HEK293 (cell line): ENCODE results near the gene CASZ1.

Experiments
- GLIS1 ChIP-seq: fragments of 450-650 bp; formaldehyde crosslinking; IDR thresholded peaks from 2 replicates; pipeline ENCODE4 v1.5.1; 2016; ENCODE audit warnings: missing biosample characterization, missing genetic modification characterization
- IKZF3 ChIP-seq: fragments of 450-650 bp; IDR thresholded peaks from 2 replicates; pipeline ENCODE4 v1.5.0; 2018; ENCODE audit warnings: missing biosample characterization, mild to moderate bottlenecking, missing genetic modification characterization, moderate library complexity
- SCRT2 ChIP-seq: fragments of 450-650 bp; formaldehyde crosslinking; IDR thresholded peaks from 2 replicates; pipeline ENCODE4 v1.5.1; 2016; ENCODE audit warnings: missing biosample characterization, missing genetic modification characterization
- ZBTB10 ChIP-seq: fragments of 450-650 bp; formaldehyde crosslinking; IDR thresholded peaks from 2 replicates; pipeline ENCODE4 v1.5.1; 2016; ENCODE audit warnings: missing biosample characterization, missing genetic modification characterization
- ZEB2 ChIP-seq: fragments of 450-650 bp; formaldehyde crosslinking; IDR thresholded peaks from 2 replicates; pipeline ENCODE4 v1.5.1; 2016; ENCODE audit warnings: missing biosample characterization, missing genetic modification characterization
- ZFHX2 ChIP-seq: fragments of 450-650 bp; formaldehyde crosslinking; conservative IDR thresholded peaks from 2 replicates; pipeline ENCODE4 v1.5.1; 2016; ENCODE audit warnings: missing biosample characterization, missing genetic modification characterization
- ZIC2 ChIP-seq: fragments of 450-650 bp; formaldehyde crosslinking; IDR thresholded peaks from 2 replicates; pipeline ENCODE4 v1.5.1; 2016; ENCODE audit warnings: missing biosample characterization, missing genetic modification characterization
- ZNF148 ChIP-seq: fragments of 450-650 bp; formaldehyde crosslinking; IDR thresholded peaks from 2 replicates; pipeline ENCODE4 v1.5.0; 2017; ENCODE audit warnings: missing biosample characterization, missing genetic modification characterization, borderline replicate concordance
- ZNF202 ChIP-seq: fragments of 450-650 bp; formaldehyde crosslinking; IDR thresholded peaks from 2 replicates; pipeline ENCODE4 v1.5.1; 2016; ENCODE audit warnings: missing biosample characterization, missing genetic modification characterization, borderline replicate concordance
- ZNF311 ChIP-seq: fragments of 450-650 bp; formaldehyde crosslinking; IDR thresholded peaks from 2 replicates; pipeline ENCODE4 v1.5.1; 2017; ENCODE audit warnings: missing biosample characterization, missing genetic modification characterization, borderline replicate concordance
- ZNF335 ChIP-seq: fragments of 450-650 bp; formaldehyde crosslinking; conservative IDR thresholded peaks from 2 replicates; pipeline ENCODE4 v1.5.1; 2016; ENCODE audit warnings: missing biosample characterization, missing genetic modification characterization
- ZNF501 ChIP-seq: fragments of 450-650 bp; formaldehyde crosslinking; IDR thresholded peaks from 2 replicates; pipeline ENCODE4 v1.5.1; 2016; ENCODE audit warnings: missing biosample characterization, missing genetic modification characterization
- ZNF571 ChIP-seq: fragments of 450-650 bp; formaldehyde crosslinking; IDR thresholded peaks from 2 replicates; pipeline ENCODE4 v1.5.0; 2017; ENCODE audit warnings: missing biosample characterization, missing genetic modification characterization
- ZNF600 ChIP-seq: fragments of 450-650 bp; formaldehyde crosslinking; IDR thresholded peaks from 2 replicates; pipeline ENCODE4 v1.5.1; 2016; ENCODE audit warnings: missing biosample characterization, missing genetic modification characterization
- ZNF76 ChIP-seq: fragments of 450-650 bp; formaldehyde crosslinking; IDR thresholded peaks from 2 replicates; pipeline ENCODE4; 2016; ENCODE audit warnings: low read depth, missing biosample characterization, missing genetic modification characterization, borderline replicate concordance
- ZSCAN16 ChIP-seq: fragments of 450-650 bp; formaldehyde crosslinking; IDR thresholded peaks from 2 replicates; pipeline ENCODE4 v1.5.1; 2016; ENCODE audit warnings: missing biosample characterization, missing genetic modification characterization
- TF ChIP-seq, protein P1 (sequence below): fragments of 450-650 bp; formaldehyde crosslinking; conservative IDR thresholded peaks from 2 replicates; pipeline ENCODE4 v1.5.1; 2016; ENCODE audit warnings: low read depth, missing biosample characterization, missing genetic modification characterization
- TF ChIP-seq, protein P2 (sequence below): fragments of 450-650 bp; formaldehyde crosslinking; IDR thresholded peaks from 2 replicates; pipeline ENCODE4 v1.5.1; 2017; ENCODE audit warnings: missing biosample characterization, missing genetic modification characterization
- TF ChIP-seq, protein P3 (sequence below): fragments of 450-650 bp; formaldehyde crosslinking; IDR thresholded peaks from 2 replicates; pipeline ENCODE4 v1.5.1; 2016; ENCODE audit warnings: missing biosample characterization, missing genetic modification characterization
- TF ChIP-seq, protein P4 (sequence below): fragments of 450-650 bp; formaldehyde crosslinking; IDR thresholded peaks from 2 replicates; pipeline ENCODE4 v1.5.1; 2016; ENCODE audit warnings: missing biosample characterization, missing genetic modification characterization, borderline replicate concordance

CASZ1 gene

DNA sequence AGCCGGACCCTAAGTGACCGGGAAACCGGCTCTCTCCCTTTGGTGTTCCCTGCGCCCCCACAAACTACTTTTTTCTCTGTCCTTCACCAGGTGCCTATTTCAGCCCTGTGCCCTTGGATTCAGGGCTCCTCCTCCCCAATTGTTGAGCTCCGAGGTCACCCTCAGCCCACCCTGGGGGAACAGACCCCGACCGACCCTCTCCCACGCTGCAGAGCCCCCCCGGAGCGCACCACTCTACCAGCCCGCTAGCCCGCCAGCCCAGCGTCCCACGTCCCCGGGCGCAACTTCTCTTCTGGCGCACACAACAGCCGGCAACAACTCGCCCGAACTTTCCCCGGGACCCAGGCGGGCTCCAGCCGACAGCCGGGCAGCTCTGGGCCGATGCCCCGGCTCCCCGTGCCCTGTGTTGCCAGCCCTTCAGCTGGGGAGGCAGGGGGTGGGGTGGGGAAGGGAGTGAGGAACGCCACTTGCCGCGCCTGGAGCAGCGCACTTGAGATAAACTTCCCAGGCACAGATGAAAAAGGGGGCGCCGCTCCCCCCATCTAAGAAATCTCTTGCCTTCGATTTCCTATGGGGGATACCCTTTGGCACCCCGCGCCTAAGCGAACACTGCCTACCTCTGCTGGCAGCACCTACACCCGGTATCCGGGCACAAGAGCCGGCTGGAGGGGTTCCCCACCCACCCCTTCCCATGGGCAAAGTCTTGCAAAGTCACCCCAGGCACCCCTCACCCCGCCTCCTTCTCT lies 997 bp downstream of the CASZ1 start (continued):
- TF ChIP-seq, protein P1, sequence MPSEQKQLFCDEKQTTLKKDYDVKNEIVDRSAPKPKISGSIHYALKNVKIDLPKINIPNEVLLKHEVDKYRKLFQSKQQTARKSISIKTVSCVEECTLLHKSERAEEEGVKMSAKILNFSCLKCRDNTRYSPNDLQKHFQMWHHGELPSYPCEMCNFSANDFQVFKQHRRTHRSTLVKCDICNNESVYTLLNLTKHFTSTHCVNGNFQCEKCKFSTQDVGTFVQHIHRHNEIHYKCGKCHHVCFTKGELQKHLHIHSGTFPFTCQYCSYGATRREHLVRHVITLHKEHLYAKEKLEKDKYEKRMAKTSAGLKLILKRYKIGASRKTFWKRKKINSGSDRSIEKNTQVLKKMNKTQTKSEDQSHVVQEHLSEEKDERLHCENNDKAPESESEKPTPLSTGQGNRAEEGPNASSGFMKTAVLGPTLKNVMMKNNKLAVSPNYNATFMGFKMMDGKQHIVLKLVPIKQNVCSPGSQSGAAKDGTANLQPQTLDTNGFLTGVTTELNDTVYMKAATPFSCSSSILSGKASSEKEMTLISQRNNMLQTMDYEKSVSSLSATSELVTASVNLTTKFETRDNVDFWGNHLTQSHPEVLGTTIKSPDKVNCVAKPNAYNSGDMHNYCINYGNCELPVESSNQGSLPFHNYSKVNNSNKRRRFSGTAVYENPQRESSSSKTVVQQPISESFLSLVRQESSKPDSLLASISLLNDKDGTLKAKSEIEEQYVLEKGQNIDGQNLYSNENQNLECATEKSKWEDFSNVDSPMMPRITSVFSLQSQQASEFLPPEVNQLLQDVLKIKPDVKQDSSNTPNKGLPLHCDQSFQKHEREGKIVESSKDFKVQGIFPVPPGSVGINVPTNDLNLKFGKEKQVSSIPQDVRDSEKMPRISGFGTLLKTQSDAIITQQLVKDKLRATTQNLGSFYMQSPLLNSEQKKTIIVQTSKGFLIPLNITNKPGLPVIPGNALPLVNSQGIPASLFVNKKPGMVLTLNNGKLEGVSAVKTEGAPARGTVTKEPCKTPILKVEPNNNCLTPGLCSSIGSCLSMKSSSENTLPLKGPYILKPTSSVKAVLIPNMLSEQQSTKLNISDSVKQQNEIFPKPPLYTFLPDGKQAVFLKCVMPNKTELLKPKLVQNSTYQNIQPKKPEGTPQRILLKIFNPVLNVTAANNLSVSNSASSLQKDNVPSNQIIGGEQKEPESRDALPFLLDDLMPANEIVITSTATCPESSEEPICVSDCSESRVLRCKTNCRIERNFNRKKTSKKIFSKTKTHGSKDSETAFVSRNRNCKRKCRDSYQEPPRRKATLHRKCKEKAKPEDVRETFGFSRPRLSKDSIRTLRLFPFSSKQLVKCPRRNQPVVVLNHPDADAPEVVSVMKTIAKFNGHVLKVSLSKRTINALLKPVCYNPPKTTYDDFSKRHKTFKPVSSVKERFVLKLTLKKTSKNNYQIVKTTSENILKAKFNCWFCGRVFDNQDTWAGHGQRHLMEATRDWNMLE = no peak
- TF ChIP-seq ZNF600 (tag by site-specific recombination) (0 out of 2 replicates have a peak, but pooled peaks have one; percentile 49), ZEB2 (peak; percentile 77), ZNF501 (tag by site-specific recombination) (0 out of 2 replicates have a peak, but pooled peaks have one; percentile 18), SCRT2 (peak; percentile 31; the same call in 1 of the 2 replicates), ZFHX2 (tag by site-specific recombination) (peak; percentile 64), ZNF76 (tag by site-specific recombination) (no peak), ZIC2 (tag by site-specific recombination) (peak; percentile 60), ZNF571 (tag by site-specific recombination) (no peak), ZNF335 (tag by site-specific recombination) (peak; percentile 52), ZNF311 (tag by site-specific recombination) (no peak), ZSCAN16 (no peak), ZNF148 (tag by site-specific recombination) (no peak), IKZF3 (tag by site-specific recombination) (no peak), ZBTB10 (tag by site-specific recombination) (peak; percentile 84), GLIS1 (tag by site-specific recombination) (peak; percentile 92), ZNF202 (tag by site-specific recombination) (no peak)
- TF ChIP-seq, protein P2, sequence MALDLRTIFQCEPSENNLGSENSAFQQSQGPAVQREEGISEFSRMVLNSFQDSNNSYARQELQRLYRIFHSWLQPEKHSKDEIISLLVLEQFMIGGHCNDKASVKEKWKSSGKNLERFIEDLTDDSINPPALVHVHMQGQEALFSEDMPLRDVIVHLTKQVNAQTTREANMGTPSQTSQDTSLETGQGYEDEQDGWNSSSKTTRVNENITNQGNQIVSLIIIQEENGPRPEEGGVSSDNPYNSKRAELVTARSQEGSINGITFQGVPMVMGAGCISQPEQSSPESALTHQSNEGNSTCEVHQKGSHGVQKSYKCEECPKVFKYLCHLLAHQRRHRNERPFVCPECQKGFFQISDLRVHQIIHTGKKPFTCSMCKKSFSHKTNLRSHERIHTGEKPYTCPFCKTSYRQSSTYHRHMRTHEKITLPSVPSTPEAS (tag by site-specific recombination) = peak; percentile 58
- TF ChIP-seq, protein P3, sequence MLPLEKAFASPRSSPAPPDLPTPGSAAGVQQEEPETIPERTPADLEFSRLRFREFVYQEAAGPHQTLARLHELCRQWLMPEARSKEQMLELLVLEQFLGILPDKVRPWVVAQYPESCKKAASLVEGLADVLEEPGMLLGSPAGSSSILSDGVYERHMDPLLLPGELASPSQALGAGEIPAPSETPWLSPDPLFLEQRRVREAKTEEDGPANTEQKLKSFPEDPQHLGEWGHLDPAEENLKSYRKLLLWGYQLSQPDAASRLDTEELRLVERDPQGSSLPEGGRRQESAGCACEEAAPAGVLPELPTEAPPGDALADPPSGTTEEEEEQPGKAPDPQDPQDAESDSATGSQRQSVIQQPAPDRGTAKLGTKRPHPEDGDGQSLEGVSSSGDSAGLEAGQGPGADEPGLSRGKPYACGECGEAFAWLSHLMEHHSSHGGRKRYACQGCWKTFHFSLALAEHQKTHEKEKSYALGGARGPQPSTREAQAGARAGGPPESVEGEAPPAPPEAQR (tag by site-specific recombination) = no peak
- TF ChIP-seq, protein P4, sequence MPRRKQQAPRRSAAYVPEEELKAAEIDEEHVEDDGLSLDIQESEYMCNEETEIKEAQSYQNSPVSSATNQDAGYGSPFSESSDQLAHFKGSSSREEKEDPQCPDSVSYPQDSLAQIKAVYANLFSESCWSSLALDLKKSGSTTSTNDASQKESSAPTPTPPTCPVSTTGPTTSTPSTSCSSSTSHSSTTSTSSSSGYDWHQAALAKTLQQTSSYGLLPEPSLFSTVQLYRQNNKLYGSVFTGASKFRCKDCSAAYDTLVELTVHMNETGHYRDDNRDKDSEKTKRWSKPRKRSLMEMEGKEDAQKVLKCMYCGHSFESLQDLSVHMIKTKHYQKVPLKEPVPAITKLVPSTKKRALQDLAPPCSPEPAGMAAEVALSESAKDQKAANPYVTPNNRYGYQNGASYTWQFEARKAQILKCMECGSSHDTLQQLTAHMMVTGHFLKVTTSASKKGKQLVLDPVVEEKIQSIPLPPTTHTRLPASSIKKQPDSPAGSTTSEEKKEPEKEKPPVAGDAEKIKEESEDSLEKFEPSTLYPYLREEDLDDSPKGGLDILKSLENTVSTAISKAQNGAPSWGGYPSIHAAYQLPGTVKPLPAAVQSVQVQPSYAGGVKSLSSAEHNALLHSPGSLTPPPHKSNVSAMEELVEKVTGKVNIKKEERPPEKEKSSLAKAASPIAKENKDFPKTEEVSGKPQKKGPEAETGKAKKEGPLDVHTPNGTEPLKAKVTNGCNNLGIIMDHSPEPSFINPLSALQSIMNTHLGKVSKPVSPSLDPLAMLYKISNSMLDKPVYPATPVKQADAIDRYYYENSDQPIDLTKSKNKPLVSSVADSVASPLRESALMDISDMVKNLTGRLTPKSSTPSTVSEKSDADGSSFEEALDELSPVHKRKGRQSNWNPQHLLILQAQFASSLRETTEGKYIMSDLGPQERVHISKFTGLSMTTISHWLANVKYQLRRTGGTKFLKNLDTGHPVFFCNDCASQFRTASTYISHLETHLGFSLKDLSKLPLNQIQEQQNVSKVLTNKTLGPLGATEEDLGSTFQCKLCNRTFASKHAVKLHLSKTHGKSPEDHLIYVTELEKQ (tag by site-specific recombination) = no peak
